GM23338 (cell line): ENCODE results near the gene SNF8. TPM values are rescaled to one million over a fixed set of nuclear protein-coding genes. Genes with fewer than 3 reads are reported as not detected.

Experiments used
- ATAC-seq: fragments of 200-7000 bp; cut with Tn5 transposase; 3 replicates; pipeline ENCODE4 v1.9.1; 2020
- DNase-seq: peaks from one replicate; pipeline ENCODE4 v3.0.0-alpha.2; 2015; ENCODE audit warnings: low spot score
- H2AFZ ChIP-seq: fragments of 200-600 bp; sonication (generic); 2 replicates; pipeline ENCODE4 v1.8.0; 2016; ENCODE audit warnings: antibody characterized with exemption, mild to moderate bottlenecking, moderate library complexity
- H3F3A ChIP-seq: fragments of 200-600 bp; sonication (generic); replicated peaks from 2 replicates; pipeline ENCODE4 v1.8.0; 2017; ENCODE audit warnings: antibody characterized with exemption, mixed run types, low read depth
- H3K27ac ChIP-seq: fragments of 200-600 bp; sonication (generic); 2 replicates; pipeline ENCODE4 v1.6.1; 2016; ENCODE audit warnings: low read depth
- H3K27me3 ChIP-seq: fragments of 200-600 bp; sonication (generic); 2 replicates; pipeline ENCODE4 v1.8.0; 2016; ENCODE audit warnings: mild to moderate bottlenecking, mixed run types, moderate library complexity; ENCODE audit not compliant: insufficient read depth
- H3K36me3 ChIP-seq: fragments of 200-600 bp; sonication (generic); 2 replicates; pipeline ENCODE4 v1.8.0; 2016; ENCODE audit warnings: mild to moderate bottlenecking; ENCODE audit not compliant: insufficient read depth
- H3K4me1 ChIP-seq: fragments of 200-600 bp; sonication (generic); 2 replicates; pipeline ENCODE4 v1.8.0; 2016; ENCODE audit warnings: mild to moderate bottlenecking, moderate library complexity; ENCODE audit not compliant: insufficient read depth
- H3K4me2 ChIP-seq: fragments of 200-600 bp; sonication (generic); 2 replicates; pipeline ENCODE4 v1.7.1; 2017; ENCODE audit warnings: mixed run types
- H3K4me3 ChIP-seq: fragments of 200-600 bp; sonication (generic); 2 replicates; pipeline ENCODE4 v1.6.1; 2016; ENCODE audit warnings: mixed run types
- H3K79me2 ChIP-seq: fragments of 200-600 bp; sonication (generic); replicated peaks from 2 replicates; pipeline ENCODE4 v1.8.0; 2017; ENCODE audit warnings: mild to moderate bottlenecking; ENCODE audit not compliant: insufficient read depth
- H3K9me2 ChIP-seq: fragments of 200-600 bp; sonication (generic); 2 replicates; pipeline ENCODE4 v1.8.0; 2017; ENCODE audit not compliant: insufficient read depth
- H4K20me1 ChIP-seq: fragments of 200-600 bp; sonication (generic); replicated peaks from 2 replicates; pipeline ENCODE4 v1.8.0; 2017; ENCODE audit warnings: mild to moderate bottlenecking; ENCODE audit not compliant: insufficient read depth
- H3K27ac Mint-ChIP-seq: 2 replicates; pipeline ENCODE4 v1.8.0; 2020; ENCODE audit warnings: inconsistent platforms, mild to moderate bottlenecking, moderate library complexity, mixed read lengths
- H3K27me3 Mint-ChIP-seq: 3 replicates; pipeline ENCODE4 v1.8.0; 2022; ENCODE audit warnings: low read depth, mild to moderate bottlenecking, moderate library complexity, mixed read lengths, inconsistent platforms; ENCODE audit not compliant: insufficient read depth, poor library complexity
- H3K36me3 Mint-ChIP-seq: 3 replicates; pipeline ENCODE4 v1.8.0; 2021; ENCODE audit warnings: low read depth, mild to moderate bottlenecking, inconsistent platforms, moderate library complexity, mixed read lengths
- H3K4me1 Mint-ChIP-seq: 3 replicates; pipeline ENCODE4 v1.8.0; 2020; ENCODE audit warnings: mild to moderate bottlenecking, inconsistent platforms, mixed read lengths
- H3K4me3 Mint-ChIP-seq: 3 replicates; pipeline ENCODE4 v1.8.0; 2021; ENCODE audit warnings: moderate library complexity, mild to moderate bottlenecking, inconsistent platforms, mixed read lengths
- H3K9me3 Mint-ChIP-seq: 3 replicates; pipeline ENCODE4 v1.8.0; 2020; ENCODE audit warnings: moderate library complexity, mild to moderate bottlenecking, inconsistent platforms, mixed read lengths
- CREB1 ChIP-seq: fragments of 250-450 bp; sonication (Bioruptor Pico); IDR thresholded peaks from 2 replicates; pipeline ENCODE4 v1.5.0; 2020; ENCODE audit warnings: low read depth, mild to moderate bottlenecking, moderate library complexity
- EZH2 ChIP-seq: fragments of 200-600 bp; sonication (generic); IDR thresholded peaks from one replicate; pipeline ENCODE4 v1.8.0; 2017; ENCODE audit warnings: antibody characterized with exemption, mild to moderate bottlenecking, low read depth; ENCODE audit not compliant: unreplicated experiment
- JUNB ChIP-seq: IDR thresholded peaks from one replicate; pipeline ENCODE4 v1.6.1; 2016; ENCODE audit warnings: antibody characterized with exemption; ENCODE audit not compliant: unreplicated experiment
- NANOG ChIP-seq: IDR thresholded peaks from 2 replicates; pipeline ENCODE4 v1.6.1; 2016; ENCODE audit warnings: antibody characterized with exemption, borderline replicate concordance
- POLR2AphosphoS5 ChIP-seq: IDR thresholded peaks from 2 replicates; pipeline ENCODE4 v1.6.1; 2016; ENCODE audit warnings: antibody characterized with exemption, low read depth
- REST ChIP-seq: IDR thresholded peaks from one replicate; pipeline ENCODE4 v1.6.1; 2018; ENCODE audit warnings: antibody characterized with exemption; ENCODE audit not compliant: unreplicated experiment
- STAT1 ChIP-seq: IDR thresholded peaks from one replicate; pipeline ENCODE4 v1.6.1; 2016; ENCODE audit warnings: antibody characterized with exemption; ENCODE audit not compliant: unreplicated experiment
- ZNF114 ChIP-seq: fragments of 250-450 bp; sonication (Bioruptor Pico); IDR thresholded peaks from 2 replicates; pipeline ENCODE4 v1.5.0; 2020; ENCODE audit warnings: mild to moderate bottlenecking, moderate library complexity
- ZNF331 ChIP-seq: fragments of 250-450 bp; sonication (Bioruptor Pico); IDR thresholded peaks from 2 replicates; pipeline ENCODE4 v1.5.0; 2020; ENCODE audit warnings: low read depth, mild to moderate bottlenecking, moderate library complexity
- polyA plus RNA-seq: library from polyadenylated mRNA; unstranded; fragments of >200 nt; fragmentation: Nextera tagmentation; extraction: Ambion mirVana; gene quantifications from 2 replicates; pipeline ENCODE4 v1.2.1, GENCODE V29; 2016
- total RNA-seq: library from RNA; depleted of rRNA; stranded (reverse); fragments of >200 nt; shearing (Covaris generic); gene quantifications from 2 replicates; pipeline ENCODE4 v1.2.3, GENCODE V29; 2014
- TF ChIP-seq, protein P1 (sequence below): fragments of 250-450 bp; sonication (Bioruptor Pico); IDR thresholded peaks from 2 replicates; pipeline ENCODE4 v1.5.0; 2020; ENCODE audit warnings: mild to moderate bottlenecking, moderate library complexity
- TF ChIP-seq, protein P2 (sequence below): IDR thresholded peaks from 2 replicates; pipeline ENCODE4 v1.6.1; 2016; ENCODE audit warnings: antibody characterized with exemption

The SNF8 gene
- total and polyA plus RNA-seq, 2 experiments from 2014 or later, result 88.5 to 113 TPM

- TF ChIP-seq REST (no peak), STAT1 (no peak), POLR2AphosphoS5 (no peak), CREB1 (CRISPR knock-in tag) (no peak)
These were observed 46.3 kb upstream of the SNF8 start (continued) for GRCh38 chr17:48990882-48991357.

- no peaks in the 10 kb centered on the region for H3K36me3 ChIP-seq
- H3K4me3 ChIP-seq, result no peak overlapping the region
- H2AFZ ChIP-seq, result no peak overlapping the region
- no peak overlapping the region for H3K4me2 ChIP-seq
- H3K9me3 Mint-ChIP-seq, result no peaks in the 10 kb centered on the region
- peaks cover 3% of the 10 kb centered on the region for H3K27me3 Mint-ChIP-seq
- no peaks in the 10 kb centered on the region for H3K9me2 ChIP-seq
- H3K79me2 ChIP-seq, result no peaks in the 10 kb centered on the region
- no peak overlapping the region for H3K4me3 Mint-ChIP-seq
- no peak for ATAC-seq
- H3F3A ChIP-seq, result no peaks in the 10 kb centered on the region
- H3K4me1 ChIP-seq, result peaks cover 40% of the 10 kb centered on the region
- no peak overlapping the region for H3K27ac Mint-ChIP-seq
- no peaks in the 10 kb centered on the region for H3K27me3 ChIP-seq
- H3K4me1 Mint-ChIP-seq, result peaks cover 38% of the 10 kb centered on the region
- no peaks in the 10 kb centered on the region for H4K20me1 ChIP-seq
- no peak overlapping the region for H3K27ac ChIP-seq
- no peak for DNase-seq
- H3K36me3 Mint-ChIP-seq, result no peaks in the 10 kb centered on the region
- TF ChIP-seq, protein P1, sequence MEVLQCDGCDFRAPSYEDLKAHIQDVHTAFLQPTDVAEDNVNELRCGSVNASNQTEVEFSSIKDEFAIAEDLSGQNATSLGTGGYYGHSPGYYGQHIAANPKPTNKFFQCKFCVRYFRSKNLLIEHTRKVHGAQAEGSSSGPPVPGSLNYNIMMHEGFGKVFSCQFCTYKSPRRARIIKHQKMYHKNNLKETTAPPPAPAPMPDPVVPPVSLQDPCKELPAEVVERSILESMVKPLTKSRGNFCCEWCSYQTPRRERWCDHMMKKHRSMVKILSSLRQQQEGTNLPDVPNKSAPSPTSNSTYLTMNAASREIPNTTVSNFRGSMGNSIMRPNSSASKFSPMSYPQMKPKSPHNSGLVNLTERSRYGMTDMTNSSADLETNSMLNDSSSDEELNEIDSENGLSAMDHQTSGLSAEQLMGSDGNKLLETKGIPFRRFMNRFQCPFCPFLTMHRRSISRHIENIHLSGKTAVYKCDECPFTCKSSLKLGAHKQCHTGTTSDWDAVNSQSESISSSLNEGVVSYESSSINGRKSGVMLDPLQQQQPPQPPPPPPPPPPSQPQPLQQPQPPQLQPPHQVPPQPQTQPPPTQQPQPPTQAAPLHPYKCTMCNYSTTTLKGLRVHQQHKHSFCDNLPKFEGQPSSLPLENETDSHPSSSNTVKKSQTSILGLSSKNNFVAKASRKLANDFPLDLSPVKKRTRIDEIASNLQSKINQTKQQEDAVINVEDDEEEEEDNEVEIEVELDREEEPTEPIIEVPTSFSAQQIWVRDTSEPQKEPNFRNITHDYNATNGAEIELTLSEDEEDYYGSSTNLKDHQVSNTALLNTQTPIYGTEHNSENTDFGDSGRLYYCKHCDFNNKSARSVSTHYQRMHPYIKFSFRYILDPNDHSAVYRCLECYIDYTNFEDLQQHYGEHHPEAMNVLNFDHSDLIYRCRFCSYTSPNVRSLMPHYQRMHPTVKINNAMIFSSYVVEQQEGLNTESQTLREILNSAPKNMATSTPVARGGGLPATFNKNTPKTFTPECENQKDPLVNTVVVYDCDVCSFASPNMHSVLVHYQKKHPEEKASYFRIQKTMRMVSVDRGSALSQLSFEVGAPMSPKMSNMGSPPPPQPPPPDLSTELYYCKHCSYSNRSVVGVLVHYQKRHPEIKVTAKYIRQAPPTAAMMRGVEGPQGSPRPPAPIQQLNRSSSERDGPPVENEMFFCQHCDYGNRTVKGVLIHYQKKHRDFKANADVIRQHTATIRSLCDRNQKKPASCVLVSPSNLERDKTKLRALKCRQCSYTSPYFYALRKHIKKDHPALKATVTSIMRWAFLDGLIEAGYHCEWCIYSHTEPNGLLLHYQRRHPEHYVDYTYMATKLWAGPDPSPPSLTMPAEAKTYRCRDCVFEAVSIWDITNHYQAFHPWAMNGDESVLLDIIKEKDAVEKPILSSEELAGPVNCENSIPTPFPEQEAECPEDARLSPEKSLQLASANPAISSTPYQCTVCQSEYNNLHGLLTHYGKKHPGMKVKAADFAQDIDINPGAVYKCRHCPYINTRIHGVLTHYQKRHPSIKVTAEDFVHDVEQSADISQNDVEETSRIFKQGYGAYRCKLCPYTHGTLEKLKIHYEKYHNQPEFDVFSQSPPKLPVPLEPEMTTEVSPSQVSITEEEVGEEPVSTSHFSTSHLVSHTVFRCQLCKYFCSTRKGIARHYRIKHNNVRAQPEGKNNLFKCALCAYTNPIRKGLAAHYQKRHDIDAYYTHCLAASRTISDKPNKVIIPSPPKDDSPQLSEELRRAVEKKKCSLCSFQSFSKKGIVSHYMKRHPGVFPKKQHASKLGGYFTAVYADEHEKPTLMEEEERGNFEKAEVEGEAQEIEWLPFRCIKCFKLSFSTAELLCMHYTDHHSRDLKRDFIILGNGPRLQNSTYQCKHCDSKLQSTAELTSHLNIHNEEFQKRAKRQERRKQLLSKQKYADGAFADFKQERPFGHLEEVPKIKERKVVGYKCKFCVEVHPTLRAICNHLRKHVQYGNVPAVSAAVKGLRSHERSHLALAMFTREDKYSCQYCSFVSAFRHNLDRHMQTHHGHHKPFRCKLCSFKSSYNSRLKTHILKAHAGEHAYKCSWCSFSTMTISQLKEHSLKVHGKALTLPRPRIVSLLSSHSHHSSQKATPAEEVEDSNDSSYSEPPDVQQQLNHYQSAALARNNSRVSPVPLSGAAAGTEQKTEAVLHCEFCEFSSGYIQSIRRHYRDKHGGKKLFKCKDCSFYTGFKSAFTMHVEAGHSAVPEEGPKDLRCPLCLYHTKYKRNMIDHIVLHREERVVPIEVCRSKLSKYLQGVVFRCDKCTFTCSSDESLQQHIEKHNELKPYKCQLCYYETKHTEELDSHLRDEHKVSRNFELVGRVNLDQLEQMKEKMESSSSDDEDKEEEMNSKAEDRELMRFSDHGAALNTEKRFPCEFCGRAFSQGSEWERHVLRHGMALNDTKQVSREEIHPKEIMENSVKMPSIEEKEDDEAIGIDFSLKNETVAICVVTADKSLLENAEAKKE (CRISPR knock-in tag), result no peak
- TF ChIP-seq, protein P2, sequence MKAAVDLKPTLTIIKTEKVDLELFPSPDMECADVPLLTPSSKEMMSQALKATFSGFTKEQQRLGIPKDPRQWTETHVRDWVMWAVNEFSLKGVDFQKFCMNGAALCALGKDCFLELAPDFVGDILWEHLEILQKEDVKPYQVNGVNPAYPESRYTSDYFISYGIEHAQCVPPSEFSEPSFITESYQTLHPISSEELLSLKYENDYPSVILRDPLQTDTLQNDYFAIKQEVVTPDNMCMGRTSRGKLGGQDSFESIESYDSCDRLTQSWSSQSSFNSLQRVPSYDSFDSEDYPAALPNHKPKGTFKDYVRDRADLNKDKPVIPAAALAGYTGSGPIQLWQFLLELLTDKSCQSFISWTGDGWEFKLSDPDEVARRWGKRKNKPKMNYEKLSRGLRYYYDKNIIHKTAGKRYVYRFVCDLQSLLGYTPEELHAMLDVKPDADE, result no peak
- no peak for TF ChIP-seq STAT1
- TF ChIP-seq EZH2, result no peak
- no peak for TF ChIP-seq JUNB
- TF ChIP-seq ZNF331 (CRISPR knock-in tag), result no peak
- no peak for TF ChIP-seq POLR2AphosphoS5
- TF ChIP-seq REST, result no peak
- TF ChIP-seq NANOG, result no peak
- TF ChIP-seq ZNF114, result no peak
- TF ChIP-seq CREB1 (CRISPR knock-in tag), result no peak
These were observed 44.5 kb upstream of the SNF8 start for GRCh38 chr17:48989100-48989499.
